ENCODE results near the gene FBLN7. TPM values are rescaled to one million over a fixed set of nuclear protein-coding genes. Genes with fewer than 3 reads are reported as not detected.

The FBLN7 gene
- total and polyA plus RNA-seq, 2 experiments from 2014 or later, result 0.16 TPM; not detected in 1

DNA sequence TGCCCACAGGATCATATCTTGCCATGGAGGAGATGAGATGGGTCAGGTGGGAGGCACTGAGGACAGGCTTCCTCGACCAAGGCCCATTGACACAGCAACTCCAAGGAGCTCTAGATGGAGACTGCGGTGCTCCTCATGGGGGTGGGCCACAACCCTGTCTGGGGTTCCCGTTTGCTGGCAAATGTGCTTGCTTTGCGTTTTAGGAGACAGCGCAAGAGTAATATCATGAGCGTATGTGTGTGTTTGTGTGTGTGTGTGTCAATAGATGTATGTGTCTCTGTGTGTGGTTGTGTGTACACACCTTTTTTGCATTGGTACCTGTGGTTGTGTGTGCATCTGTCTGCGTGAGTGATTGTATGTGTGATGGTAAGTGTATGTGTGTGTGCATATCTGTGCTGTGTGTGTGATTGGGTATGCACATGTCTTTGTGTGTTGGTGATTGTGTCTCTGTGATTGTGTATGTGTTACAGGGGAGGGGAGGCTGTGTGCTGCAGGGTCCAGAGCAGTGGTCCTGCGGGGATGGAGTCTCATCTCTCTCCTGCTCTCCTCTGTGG lies 4.4 kb downstream of the FBLN7 start:
- DNase-seq (ENCODE audit: low spot score), result no peak
- Mint-ChIP-seq H3K27ac (no peak overlapping the region), H3K36me3 (ENCODE audit: low read depth) (no peaks in the 10 kb centered on the region; the same call in 2 of the 3 replicates), H3K9me3 (no peaks in the 10 kb centered on the region), H3K4me1 (peaks cover 11% of the 10 kb centered on the region), H3K4me3 (no peak overlapping the region), H3K27me3 (ENCODE audit: insufficient read depth, low read depth, poor library complexity) (peaks cover 36% of the 10 kb centered on the region)
- Histone ChIP-seq H3K36me3 (ENCODE audit: insufficient read depth) (no peaks in the 10 kb centered on the region), H3K27me3 (ENCODE audit: insufficient read depth) (peaks cover 49% of the 10 kb centered on the region), H3K9me2 (ENCODE audit: insufficient read depth) (no peaks in the 10 kb centered on the region), H3K27ac (ENCODE audit: low read depth) (no peak overlapping the region), H3K4me3 (no peak overlapping the region), H3F3A (replicated peaks; ENCODE audit: low read depth) (0 out of 2 replicates have a peak, but pooled peaks cover 3% of the 10 kb centered on the region), H3K4me2 (no peak overlapping the region), H2AFZ (no peak overlapping the region), H4K20me1 (replicated peaks; ENCODE audit: insufficient read depth) (0 out of 2 replicates have a peak, but pooled peaks cover 2% of the 10 kb centered on the region), H3K4me1 (ENCODE audit: insufficient read depth) (peaks cover 8% of the 10 kb centered on the region), H3K79me2 (replicated peaks; ENCODE audit: insufficient read depth) (no peaks in the 10 kb centered on the region)
- no peak for TF ChIP-seq NANOG (IDR thresholded peaks at IDR 0.05; ENCODE audit: borderline replicate concordance)
- TF ChIP-seq CREB1 (CRISPR knock-in tag; IDR thresholded peaks at IDR 0.05; ENCODE audit: low read depth), result no peak
- no peak for TF ChIP-seq JUNB (IDR thresholded peaks at IDR 0.05; ENCODE audit: unreplicated experiment)
- TF ChIP-seq EZH2phosphoT487 (IDR thresholded peaks at IDR 0.05; ENCODE audit: unreplicated experiment), result no peak
- no peak for TF ChIP-seq ZNF331 (CRISPR knock-in tag; IDR thresholded peaks at IDR 0.05; ENCODE audit: low read depth)
- ATAC-seq, result no peak

DNA sequence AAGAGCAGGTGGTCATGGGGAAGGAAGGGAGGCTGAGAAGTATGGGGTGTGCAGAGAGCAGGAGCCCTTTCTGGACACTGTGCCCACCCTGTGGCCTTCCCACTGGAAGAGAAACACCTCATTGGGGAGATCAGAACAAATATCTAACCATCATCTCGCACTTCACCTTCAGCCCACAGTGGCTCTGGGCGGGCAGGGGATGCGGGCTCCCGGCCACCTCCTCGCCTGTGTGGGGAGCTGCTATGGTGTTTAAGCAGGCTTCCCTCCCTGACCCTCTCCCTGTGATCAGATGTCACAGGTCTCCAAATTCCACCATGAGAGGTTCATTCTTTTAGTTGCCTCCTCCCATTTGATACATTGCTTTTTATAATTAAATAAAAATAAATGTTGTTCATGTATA lies 5.0 kb downstream of the FBLN7 start:
- Mint-ChIP-seq H3K4me1 (peaks cover 8% of the 10 kb centered on the region), H3K4me3 (no peak overlapping the region), H3K27ac (no peak overlapping the region), H3K27me3 (ENCODE audit: insufficient read depth, low read depth, poor library complexity) (peaks cover 31% of the 10 kb centered on the region), H3K9me3 (no peaks in the 10 kb centered on the region), H3K36me3 (ENCODE audit: low read depth) (no peaks in the 10 kb centered on the region; the same call in 2 of the 3 replicates)
- 0 out of 2 replicates have a peak, but pooled peaks cover under 1% of the 10 kb centered on the region for H3K9me2 ChIP-seq (ENCODE audit: insufficient read depth)
- H3K4me2 ChIP-seq, result no peak overlapping the region
- 0 out of 2 replicates have a peak, but pooled peaks cover 3% of the 10 kb centered on the region for H3F3A ChIP-seq (replicated peaks; ENCODE audit: low read depth)
- H3K27me3 ChIP-seq (ENCODE audit: insufficient read depth), result peaks cover 43% of the 10 kb centered on the region
- H3K4me3 ChIP-seq, result no peak overlapping the region
- ATAC-seq, result no peak
- no peak for DNase-seq (ENCODE audit: low spot score)
- no peaks in the 10 kb centered on the region for H3K36me3 ChIP-seq (ENCODE audit: insufficient read depth)
- H3K79me2 ChIP-seq (replicated peaks; ENCODE audit: insufficient read depth), result no peaks in the 10 kb centered on the region
- H3K4me1 ChIP-seq (ENCODE audit: insufficient read depth), result peaks cover 4% of the 10 kb centered on the region; the same call in 1 of the 2 replicates
- 0 out of 2 replicates have a peak, but pooled peaks cover 2% of the 10 kb centered on the region for H4K20me1 ChIP-seq (replicated peaks; ENCODE audit: insufficient read depth)
- TF ChIP-seq POLR2AphosphoS5 (IDR thresholded peaks at IDR 0.05; ENCODE audit: low read depth) (no peak), STAT1 (IDR thresholded peaks at IDR 0.05; ENCODE audit: unreplicated experiment) (no peak), NANOG (IDR thresholded peaks at IDR 0.05; ENCODE audit: borderline replicate concordance) (no peak), EZH2 (IDR thresholded peaks at IDR 0.05; ENCODE audit: low read depth, unreplicated experiment) (no peak), CREB1 (CRISPR knock-in tag; IDR thresholded peaks at IDR 0.05; ENCODE audit: low read depth) (no peak)
- TF ChIP-seq, protein P1, sequence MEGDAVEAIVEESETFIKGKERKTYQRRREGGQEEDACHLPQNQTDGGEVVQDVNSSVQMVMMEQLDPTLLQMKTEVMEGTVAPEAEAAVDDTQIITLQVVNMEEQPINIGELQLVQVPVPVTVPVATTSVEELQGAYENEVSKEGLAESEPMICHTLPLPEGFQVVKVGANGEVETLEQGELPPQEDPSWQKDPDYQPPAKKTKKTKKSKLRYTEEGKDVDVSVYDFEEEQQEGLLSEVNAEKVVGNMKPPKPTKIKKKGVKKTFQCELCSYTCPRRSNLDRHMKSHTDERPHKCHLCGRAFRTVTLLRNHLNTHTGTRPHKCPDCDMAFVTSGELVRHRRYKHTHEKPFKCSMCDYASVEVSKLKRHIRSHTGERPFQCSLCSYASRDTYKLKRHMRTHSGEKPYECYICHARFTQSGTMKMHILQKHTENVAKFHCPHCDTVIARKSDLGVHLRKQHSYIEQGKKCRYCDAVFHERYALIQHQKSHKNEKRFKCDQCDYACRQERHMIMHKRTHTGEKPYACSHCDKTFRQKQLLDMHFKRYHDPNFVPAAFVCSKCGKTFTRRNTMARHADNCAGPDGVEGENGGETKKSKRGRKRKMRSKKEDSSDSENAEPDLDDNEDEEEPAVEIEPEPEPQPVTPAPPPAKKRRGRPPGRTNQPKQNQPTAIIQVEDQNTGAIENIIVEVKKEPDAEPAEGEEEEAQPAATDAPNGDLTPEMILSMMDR (conservative IDR thresholded peaks at IDR 0.05; ENCODE audit: low read depth in 2 of 2), result no peak
- no peak overlapping the region for H2AFZ ChIP-seq
- no peak overlapping the region for H3K27ac ChIP-seq (ENCODE audit: low read depth)

All from GM23338 (cell line).